CD4-positive, alpha-beta T cell (primary cell): ENCODE measurements around the gene RASA2. TPM values are rescaled to one million over a fixed set of nuclear protein-coding genes. Genes with fewer than 3 reads are reported as not detected.

Experiments used
- ATAC-seq: fragments of 200-7000 bp; cut with Tn5 transposase; one replicate; pipeline ENCODE4 v1.10.0; 2022; ENCODE audit warnings: mild to moderate bottlenecking; ENCODE audit not compliant: poor library complexity
- CTCF ChIA-PET: fragments of 350-600 bp; sonication (Branson Sonifier 250); formaldehyde crosslinking; loops from one replicate; lab custom pipeline; 2021; ENCODE audit warnings: antibody characterized with exemption, inconsistent platforms; lab: Charles Lee
- POLR2A ChIA-PET: fragments of 350-600 bp; sonication (Branson Sonifier 250); formaldehyde crosslinking; loops from one replicate; lab custom pipeline; 2021; ENCODE audit warnings: antibody characterized with exemption, inconsistent platforms; lab: Charles Lee
- DNase-seq, 14 experiments: peaks; one replicate each; pipeline ENCODE4 v3.0.0-alpha.2; 2013 to 2020; ENCODE audit warnings: mixed read lengths in 2 of 14
- H3K27ac ChIP-seq, 2 donors: one replicate each; pipeline versions ENCODE4 v1.5.1 to v1.7.0; 2013; ENCODE audit warnings: low read length in 2 of 2, low read depth in 1 of 2, mild to moderate bottlenecking in 1 of 2
- H3K27me3 ChIP-seq, 2 experiments: 1 replicate in 1 of 2; 2 replicates in 1 of 2; pipeline versions ENCODE4 v1.6.1 to v1.7.0; 2013; ENCODE audit warnings: low read length in 2 of 2, control low read depth in 1 of 2, mild to moderate bottlenecking in 1 of 2, moderate library complexity in 1 of 2; ENCODE audit not compliant: insufficient read depth in 2 of 2, control insufficient read depth in 1 of 2
- H3K36me3 ChIP-seq: one replicate; pipeline ENCODE4 v1.6.1; 2013; ENCODE audit warnings: low read length, control low read depth; ENCODE audit not compliant: insufficient read depth
- H3K4me1 ChIP-seq: one replicate; pipeline ENCODE4 v1.6.1; 2013; ENCODE audit warnings: low read length, control low read depth; ENCODE audit not compliant: insufficient read depth
- H3K4me3 ChIP-seq: one replicate; pipeline ENCODE4 v1.5.1; 2013; ENCODE audit warnings: mild to moderate bottlenecking, low read length, moderate library complexity
- H3K9me3 ChIP-seq, 2 experiments: 1 replicate in 1 of 2; 2 replicates in 1 of 2; pipeline versions ENCODE4 v1.6.1 to v1.7.0; 2013; ENCODE audit warnings: low read length in 2 of 2, mild to moderate bottlenecking in 2 of 2, control low read depth in 1 of 2, moderate library complexity in 1 of 2; ENCODE audit not compliant: control insufficient read depth in 1 of 2, insufficient read depth in 1 of 2
- H3K27ac Mint-ChIP-seq: one replicate; pipeline ENCODE4 v1.8.0; 2020; ENCODE audit warnings: mixed read lengths
- H3K27me3 Mint-ChIP-seq: one replicate; pipeline ENCODE4 v1.8.0; 2021; ENCODE audit warnings: mixed read lengths
- H3K36me3 Mint-ChIP-seq: one replicate; pipeline ENCODE4 v1.8.0; 2021; ENCODE audit warnings: low read depth, mixed read lengths
- H3K4me1 Mint-ChIP-seq: one replicate; pipeline ENCODE4 v1.8.0; 2021; ENCODE audit warnings: low read depth, mixed read lengths
- H3K4me3 Mint-ChIP-seq: one replicate; pipeline ENCODE4 v1.8.0; 2020; ENCODE audit warnings: mild to moderate bottlenecking, mixed read lengths
- H3K9me3 Mint-ChIP-seq: one replicate; pipeline ENCODE4 v1.8.0; 2020; ENCODE audit warnings: mixed read lengths
- CTCF ChIP-seq: fragments of 200-600 bp; IDR thresholded peaks from one replicate; pipeline ENCODE4 v1.8.0; 2022; ENCODE audit warnings: antibody characterized with exemption, mild to moderate bottlenecking
- intact Hi-C, 2 experiments: fragments of 100-400 bp; cut with DNase I in 1 of 2; cut with micrococcal nuclease in 1 of 2; formaldehyde crosslinking; loops; one replicate each; pipeline versions ENCODE4 v1.15.1 to v1.9.0; 2023 to 2025; cut with DNase I, micrococcal nuclease
- total RNA-seq, 174 experiments: library from RNA in 2 of 174; stranded (reverse) in 2 of 174; gene quantifications; one replicate each; pipeline ENCODE4 v1.2.3 and lab custom pipeline; 2021 to 2026

RASA2 gene
- total RNA-seq, 2 experiments from 2014 or later: 96.1 to 96.4 TPM

- Histone ChIP-seq H3K4me3 (no peak overlapping the region), H3K27me3 (no peaks in the 10 kb centered on the region), H3K36me3 (peaks cover 86% of the 10 kb centered on the region), H3K9me3 (no peaks in the 10 kb centered on the region), H3K4me1 (no peaks in the 10 kb centered on the region), H3K27ac (no peak overlapping the region)
- CTCF ChIA-PET: interaction anchor here (1.1 to 1.6 kb wide), 3 partner anchors 10 to 35 kb away, joined by 3 to 4 read pairs (median 3); no protein-coding TSS in a partner anchor
- Mint-ChIP-seq H3K27me3 (no peaks in the 10 kb centered on the region), H3K9me3 (no peaks in the 10 kb centered on the region), H3K27ac (peak overlapping the region; percentile 55), H3K36me3 (peaks cover 94% of the 10 kb centered on the region), H3K4me3 (peak overlapping the region; percentile 7), H3K4me1 (peaks cover 15% of the 10 kb centered on the region)
- POLR2A ChIA-PET: no interaction called here
- intact Hi-C loops: loop anchor here (1.0 to 10.0 kb wide), 6 partner anchors 166 to 704 kb away; no protein-coding TSS in a partner anchor
- DNase-seq: peak in 3 of 14 experiments; percentile 32 to 48 (median 38)
- ATAC-seq: peak; percentile 88
- peak; percentile 30 for TF ChIP-seq CTCF
Observed at GRCh38 chr3:141575879-141576743, 89.3 kb downstream of the RASA2 start.

- Mint-ChIP-seq H3K9me3 (no peaks in the 10 kb centered on the region), H3K27me3 (no peaks in the 10 kb centered on the region), H3K36me3 (peaks cover 93% of the 10 kb centered on the region), H3K4me3 (no peak overlapping the region), H3K27ac (peak overlapping the region; percentile 55), H3K4me1 (peaks cover 15% of the 10 kb centered on the region)
- H3K4me3 ChIP-seq: no peak overlapping the region
- no peaks in the 10 kb centered on the region for H3K4me1 ChIP-seq
- ATAC-seq (no peak), DNase-seq (no peak)
- intact Hi-C loops: loop anchor here (1.0 to 10.0 kb wide), 6 partner anchors 166 to 704 kb away; no protein-coding TSS in a partner anchor
- ChIA-PET CTCF (interaction anchor here (1.1 to 1.6 kb wide), 3 partner anchors 11 to 34 kb away, joined by 3 to 4 read pairs (median 3); no protein-coding TSS in a partner anchor), POLR2A (no interaction called here)
- no peaks in the 10 kb centered on the region for H3K27me3 ChIP-seq
- no peak overlapping the region for H3K27ac ChIP-seq
- peaks cover 86% of the 10 kb centered on the region for H3K36me3 ChIP-seq
- no peak for TF ChIP-seq CTCF
- no peaks in the 10 kb centered on the region for H3K9me3 ChIP-seq
Observed at GRCh38 chr3:141576744-141577052, 89.9 kb downstream of the RASA2 start.

DNA sequence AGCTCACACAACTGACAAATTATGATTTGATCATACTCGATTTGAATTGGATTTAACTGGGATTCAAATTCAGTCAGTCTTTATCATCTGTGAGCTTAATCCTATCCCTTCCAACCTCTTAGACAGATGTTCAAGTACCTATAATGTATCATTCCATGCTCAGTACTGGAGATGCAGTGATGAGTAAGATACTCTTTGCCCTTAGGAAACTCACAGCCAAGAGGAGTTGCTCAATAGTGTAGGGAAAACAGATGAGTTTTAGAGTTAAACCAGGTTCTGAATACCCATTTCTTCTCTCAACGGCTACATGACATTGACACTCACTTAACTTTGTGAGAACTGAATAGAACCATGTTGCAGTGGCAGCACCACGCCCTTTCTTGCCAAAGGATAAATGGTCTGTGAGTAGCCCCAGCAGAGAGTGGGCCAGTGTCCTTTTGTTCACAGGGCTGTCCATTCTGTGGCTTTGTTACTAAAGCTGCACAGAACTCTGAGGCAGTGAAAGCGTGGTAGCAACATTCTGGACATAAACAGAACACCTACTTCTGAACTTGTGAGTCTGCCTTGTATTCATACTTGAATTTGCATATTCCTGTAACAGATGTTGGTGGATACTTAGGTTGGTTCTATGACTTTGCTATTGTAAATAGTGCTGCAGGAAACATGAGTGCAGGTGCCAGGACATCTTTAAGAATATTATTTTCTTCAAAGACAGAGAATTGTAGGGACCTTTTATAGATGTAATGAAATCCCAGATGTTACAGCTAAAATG lies 91.6 kb downstream of the RASA2 start:
- intact Hi-C loops: loop anchor here in 1 of 2 experiments (5.0 to 10.0 kb wide), 2 partner anchors 164 to 696 kb away; no protein-coding TSS in a partner anchor
- H3K36me3 ChIP-seq: peaks cover 83% of the 10 kb centered on the region
- ChIA-PET CTCF (interaction anchor here (1.0 kb wide), 1 partner anchor 53 kb away, joined by 3 read pairs; no protein-coding TSS in a partner anchor), POLR2A (interaction anchor here (1.0 kb wide), 1 partner anchor 91 kb away, joined by 3 read pairs; the partner anchor contains the start of gene RASA2)
- no peaks in the 10 kb centered on the region for H3K9me3 ChIP-seq
- H3K4me3 ChIP-seq: no peak overlapping the region
- no peak for TF ChIP-seq CTCF
- Mint-ChIP-seq H3K36me3 (peaks cover 90% of the 10 kb centered on the region), H3K9me3 (no peaks in the 10 kb centered on the region), H3K4me1 (peaks cover 15% of the 10 kb centered on the region), H3K4me3 (no peak overlapping the region), H3K27ac (no peak overlapping the region), H3K27me3 (no peaks in the 10 kb centered on the region)
- no peak for DNase-seq
- H3K4me1 ChIP-seq: no peaks in the 10 kb centered on the region
- no peak overlapping the region for H3K27ac ChIP-seq
- no peaks in the 10 kb centered on the region for H3K27me3 ChIP-seq
- no peak for ATAC-seq
